ENCODE measurements around the gene LRRC32.

DNA sequence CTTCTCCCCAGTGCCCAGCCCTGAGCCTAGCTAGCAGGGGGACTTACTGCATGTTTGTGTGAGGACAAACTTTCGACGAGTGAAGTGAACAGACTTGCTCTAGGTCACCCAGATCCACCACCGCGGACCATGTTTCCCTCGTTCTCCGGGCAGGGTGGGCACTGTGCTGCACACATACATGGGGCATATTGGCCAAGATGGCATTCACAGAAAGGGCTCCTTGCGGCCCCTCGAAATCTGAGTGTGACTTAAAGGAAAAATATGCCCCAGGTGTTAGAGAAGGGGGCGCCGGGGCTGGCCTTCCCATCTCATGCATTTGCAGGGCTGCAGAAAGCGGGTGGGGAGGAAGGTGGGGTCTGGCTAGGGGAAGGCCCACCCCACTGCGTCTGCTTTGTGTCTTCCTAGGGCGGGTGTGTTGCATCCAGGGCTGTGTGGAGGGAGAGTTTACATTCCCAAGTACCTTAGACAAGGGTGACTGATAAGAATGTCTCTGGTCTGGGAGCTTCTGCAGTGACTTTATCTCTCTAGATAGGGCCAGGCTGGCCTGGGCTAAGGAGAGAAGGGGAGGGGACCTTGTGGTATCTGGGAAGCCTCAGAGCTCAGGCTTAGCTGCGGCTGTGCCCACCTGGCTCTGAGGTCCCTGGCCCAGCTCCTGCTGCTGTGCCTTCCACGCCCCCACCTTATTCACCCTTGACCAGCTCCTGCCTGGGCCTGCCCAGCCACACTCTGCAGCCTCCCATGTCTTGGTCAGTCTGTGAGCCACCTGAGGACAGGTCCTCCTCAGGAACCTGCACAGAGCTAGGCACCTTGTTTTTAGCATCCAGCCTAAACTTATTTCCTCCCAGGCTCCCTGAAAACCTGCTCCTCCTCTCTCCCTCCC lies 45.8 kb downstream of the LRRC32 start:
- TF ChIP-seq, protein P1, sequence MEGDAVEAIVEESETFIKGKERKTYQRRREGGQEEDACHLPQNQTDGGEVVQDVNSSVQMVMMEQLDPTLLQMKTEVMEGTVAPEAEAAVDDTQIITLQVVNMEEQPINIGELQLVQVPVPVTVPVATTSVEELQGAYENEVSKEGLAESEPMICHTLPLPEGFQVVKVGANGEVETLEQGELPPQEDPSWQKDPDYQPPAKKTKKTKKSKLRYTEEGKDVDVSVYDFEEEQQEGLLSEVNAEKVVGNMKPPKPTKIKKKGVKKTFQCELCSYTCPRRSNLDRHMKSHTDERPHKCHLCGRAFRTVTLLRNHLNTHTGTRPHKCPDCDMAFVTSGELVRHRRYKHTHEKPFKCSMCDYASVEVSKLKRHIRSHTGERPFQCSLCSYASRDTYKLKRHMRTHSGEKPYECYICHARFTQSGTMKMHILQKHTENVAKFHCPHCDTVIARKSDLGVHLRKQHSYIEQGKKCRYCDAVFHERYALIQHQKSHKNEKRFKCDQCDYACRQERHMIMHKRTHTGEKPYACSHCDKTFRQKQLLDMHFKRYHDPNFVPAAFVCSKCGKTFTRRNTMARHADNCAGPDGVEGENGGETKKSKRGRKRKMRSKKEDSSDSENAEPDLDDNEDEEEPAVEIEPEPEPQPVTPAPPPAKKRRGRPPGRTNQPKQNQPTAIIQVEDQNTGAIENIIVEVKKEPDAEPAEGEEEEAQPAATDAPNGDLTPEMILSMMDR (conservative IDR thresholded peaks at IDR 0.05 in 1 of 2, IDR thresholded peaks at IDR 0.05 in 1 of 2; ENCODE audit: low read depth in 1 of 2, low read length in 2 of 2): no peak
- TF ChIP-seq EZH2 (IDR thresholded peaks at IDR 0.05; ENCODE audit: low read length, missing control alignments): no peak
